Measurements from ENCODE around the gene DVL1. TPM values are rescaled to one million over a fixed set of nuclear protein-coding genes. Genes with fewer than 3 reads are reported as not detected.

DVL1 gene
- total and polyA plus RNA-seq, 10 of the 15 experiments (the other 5 are each of a cell fraction or from before 2014, with no cell fraction given) = 0.10 to 31.1 (median 4.6) TPM

DNA sequence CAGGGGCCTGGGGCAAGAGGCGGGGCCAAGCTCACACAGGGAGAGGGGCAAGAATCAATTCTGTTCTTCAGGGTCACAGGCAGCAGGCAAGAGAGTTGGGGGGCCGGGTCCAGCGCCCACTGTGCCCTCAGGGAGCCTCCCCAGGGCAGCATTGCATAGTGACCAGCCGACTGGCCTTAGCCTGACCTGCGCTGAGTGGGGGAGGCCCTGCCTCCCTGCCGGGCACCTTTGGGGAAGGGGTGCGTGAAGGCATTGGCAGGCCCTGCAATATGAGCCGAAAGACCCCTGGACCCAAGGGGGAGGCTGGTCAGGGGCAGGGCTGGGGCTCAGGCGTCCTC lies 56.8 kb downstream of the DVL1 start (continued):
- TF ChIP-seq ETV6 (conservative IDR thresholded peaks at IDR 0.05 in 1 of 2, IDR thresholded peaks at IDR 0.05 in 1 of 2; ENCODE audit: borderline replicate concordance in 1 of 2, low read depth in 1 of 2) (no peak), CBX3 (IDR thresholded peaks at IDR 0.05; ENCODE audit: borderline replicate concordance, low read depth) (no peak), CBX5 (IDR thresholded peaks at IDR 0.05; ENCODE audit: low read depth) (no peak), FOXK2 (IDR thresholded peaks at IDR 0.05) (no peak), TCF7 (IDR thresholded peaks at IDR 0.05; ENCODE audit: borderline replicate concordance) (no peak), TARDBP (IDR thresholded peaks at IDR 0.05; ENCODE audit: borderline replicate concordance) (no peak), NRF1 (conservative IDR thresholded peaks at IDR 0.05; ENCODE audit: low read depth, low read length) (no peak), CHD4 (IDR thresholded peaks at IDR 0.05) (no peak), STAT3 (IDR thresholded peaks at IDR 0.05; ENCODE audit: low read depth, low read length) (no peak)
- TF ChIP-seq, protein P1, sequence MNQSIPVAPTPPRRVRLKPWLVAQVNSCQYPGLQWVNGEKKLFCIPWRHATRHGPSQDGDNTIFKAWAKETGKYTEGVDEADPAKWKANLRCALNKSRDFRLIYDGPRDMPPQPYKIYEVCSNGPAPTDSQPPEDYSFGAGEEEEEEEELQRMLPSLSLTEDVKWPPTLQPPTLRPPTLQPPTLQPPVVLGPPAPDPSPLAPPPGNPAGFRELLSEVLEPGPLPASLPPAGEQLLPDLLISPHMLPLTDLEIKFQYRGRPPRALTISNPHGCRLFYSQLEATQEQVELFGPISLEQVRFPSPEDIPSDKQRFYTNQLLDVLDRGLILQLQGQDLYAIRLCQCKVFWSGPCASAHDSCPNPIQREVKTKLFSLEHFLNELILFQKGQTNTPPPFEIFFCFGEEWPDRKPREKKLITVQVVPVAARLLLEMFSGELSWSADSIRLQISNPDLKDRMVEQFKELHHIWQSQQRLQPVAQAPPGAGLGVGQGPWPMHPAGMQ (IDR thresholded peaks at IDR 0.05; ENCODE audit: borderline replicate concordance) = no peak
- TF ChIP-seq, protein P2, sequence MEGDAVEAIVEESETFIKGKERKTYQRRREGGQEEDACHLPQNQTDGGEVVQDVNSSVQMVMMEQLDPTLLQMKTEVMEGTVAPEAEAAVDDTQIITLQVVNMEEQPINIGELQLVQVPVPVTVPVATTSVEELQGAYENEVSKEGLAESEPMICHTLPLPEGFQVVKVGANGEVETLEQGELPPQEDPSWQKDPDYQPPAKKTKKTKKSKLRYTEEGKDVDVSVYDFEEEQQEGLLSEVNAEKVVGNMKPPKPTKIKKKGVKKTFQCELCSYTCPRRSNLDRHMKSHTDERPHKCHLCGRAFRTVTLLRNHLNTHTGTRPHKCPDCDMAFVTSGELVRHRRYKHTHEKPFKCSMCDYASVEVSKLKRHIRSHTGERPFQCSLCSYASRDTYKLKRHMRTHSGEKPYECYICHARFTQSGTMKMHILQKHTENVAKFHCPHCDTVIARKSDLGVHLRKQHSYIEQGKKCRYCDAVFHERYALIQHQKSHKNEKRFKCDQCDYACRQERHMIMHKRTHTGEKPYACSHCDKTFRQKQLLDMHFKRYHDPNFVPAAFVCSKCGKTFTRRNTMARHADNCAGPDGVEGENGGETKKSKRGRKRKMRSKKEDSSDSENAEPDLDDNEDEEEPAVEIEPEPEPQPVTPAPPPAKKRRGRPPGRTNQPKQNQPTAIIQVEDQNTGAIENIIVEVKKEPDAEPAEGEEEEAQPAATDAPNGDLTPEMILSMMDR (IDR thresholded peaks at IDR 0.05 in 2 of 3, conservative IDR thresholded peaks at IDR 0.05 in 1 of 3; ENCODE audit: control insufficient read depth in 2 of 3, extremely low read depth in 1 of 3, insufficient read depth in 1 of 3, low read depth in 3 of 3, low read length in 3 of 3) = no peak
